HG02840 (cell line): ENCODE results near the gene BSPRY.
"Not testable (repeated sequence)": the region's sequence is repeated elsewhere in the genome, so short reads cannot be mapped to it uniquely, and the experiment has no call there.

Experiments
- ATAC-seq: cut with Tn5 transposase; IDR thresholded peaks from one replicate; pipeline ENCODE4 v1.9.1; 2021; ENCODE audit warnings: mild to moderate bottlenecking, moderate library complexity, moderate number of reproducible peaks; ENCODE audit not compliant: unreplicated experiment, low FRiP score

BSPRY gene

DNA sequence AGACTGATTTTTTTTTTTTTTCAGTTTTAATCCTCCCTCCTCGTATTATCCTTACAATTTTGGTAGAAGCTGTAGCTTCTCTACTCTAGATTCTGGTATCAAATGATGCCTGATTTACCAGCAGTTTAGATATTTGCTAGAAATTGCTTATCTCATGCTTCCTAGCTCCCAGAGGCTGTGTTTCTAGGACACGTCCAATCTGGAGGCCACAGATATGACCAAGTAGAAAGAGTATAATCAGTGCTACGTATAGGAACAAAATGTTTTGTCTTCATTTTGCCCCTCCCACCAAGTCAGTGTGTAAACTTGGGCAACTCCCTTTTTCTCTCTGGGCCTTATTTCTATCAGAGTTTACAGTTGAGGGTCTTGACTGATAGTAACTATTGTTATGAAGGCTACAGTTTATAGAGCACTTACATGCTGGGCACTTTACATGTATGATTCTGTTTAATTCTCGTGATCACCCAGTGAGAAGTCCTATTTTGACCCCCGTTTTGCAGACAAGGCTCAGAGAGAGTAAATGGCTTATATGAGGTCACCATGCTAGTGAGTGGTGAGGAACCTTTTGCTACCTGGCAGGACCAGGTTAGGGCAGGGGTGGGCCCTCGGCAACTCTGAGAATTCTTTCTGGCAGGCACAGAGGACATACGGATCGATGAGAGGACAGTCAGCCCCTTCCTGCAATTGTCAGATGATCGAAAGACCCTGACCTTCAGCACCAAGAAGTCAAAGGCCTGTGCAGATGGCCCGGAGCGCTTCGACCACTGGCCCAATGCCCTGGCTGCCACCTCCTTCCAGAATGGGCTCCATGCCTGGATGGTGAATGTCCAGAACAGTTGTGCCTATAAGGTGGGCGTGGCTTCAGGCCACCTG is 19.9 kb downstream of the BSPRY start:
- ATAC-seq = no peak

DNA sequence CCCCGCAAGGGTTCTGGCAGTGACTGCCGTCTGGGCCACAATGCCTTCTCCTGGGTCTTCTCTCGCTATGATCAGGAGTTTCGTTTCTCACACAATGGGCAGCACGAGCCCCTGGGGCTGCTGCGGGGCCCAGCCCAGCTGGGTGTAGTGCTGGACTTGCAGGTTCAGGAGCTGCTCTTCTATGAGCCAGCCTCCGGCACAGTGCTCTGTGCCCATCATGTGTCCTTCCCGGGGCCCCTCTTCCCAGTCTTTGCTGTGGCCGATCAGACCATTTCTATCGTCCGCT is 20.5 kb downstream of the BSPRY start:
- ATAC-seq = no peak

GRCh38 chr9:113370806-113371325 is 21.5 kb downstream of the BSPRY start:
- no peak for ATAC-seq

- no peak for ATAC-seq
These were observed 22.7 kb downstream of the BSPRY start for GRCh38 chr9:113372059-113372458.

- no peak for ATAC-seq
These were observed 23.9 kb downstream of the BSPRY start for GRCh38 chr9:113373256-113373655.

DNA sequence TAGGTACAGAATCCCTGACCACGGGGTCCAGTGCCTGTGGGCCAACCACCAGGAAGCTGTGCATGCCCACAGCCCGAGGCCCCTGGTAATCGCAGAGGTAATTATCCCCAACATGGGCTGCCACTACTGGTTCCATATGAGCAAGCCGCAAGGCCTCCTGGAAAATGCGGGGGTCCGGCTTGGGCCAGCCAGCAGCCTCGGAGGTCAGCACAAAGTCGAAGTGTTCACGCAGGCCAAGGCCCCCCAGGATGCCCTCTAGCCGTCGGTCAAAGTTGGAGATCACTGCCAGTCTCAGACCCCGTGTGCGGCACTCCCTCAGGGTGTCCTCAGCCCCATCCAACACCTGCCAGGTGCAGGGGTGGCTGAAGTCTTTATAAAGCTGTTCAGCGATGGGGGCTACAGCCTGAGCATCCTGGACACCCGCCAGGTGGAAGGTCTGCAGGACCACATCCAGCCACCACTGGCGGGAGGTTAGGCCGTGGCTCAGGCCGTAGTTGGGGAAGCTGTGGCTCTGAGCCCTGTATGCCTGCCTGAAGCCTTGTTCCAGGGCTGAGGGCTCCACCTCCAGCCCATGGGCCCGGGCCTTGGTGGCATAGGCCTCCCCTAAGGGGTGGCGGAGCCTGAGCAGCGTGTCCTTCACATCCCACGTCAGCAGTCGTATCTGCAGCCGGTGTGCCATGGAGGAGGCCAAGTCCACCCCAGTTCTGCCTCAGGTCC is 24.5 kb downstream of the BSPRY start:
- ATAC-seq = no peak

- no peak for ATAC-seq
These were observed 26.0 kb downstream of the BSPRY start for GRCh38 chr9:113375057-113376023.

DNA sequence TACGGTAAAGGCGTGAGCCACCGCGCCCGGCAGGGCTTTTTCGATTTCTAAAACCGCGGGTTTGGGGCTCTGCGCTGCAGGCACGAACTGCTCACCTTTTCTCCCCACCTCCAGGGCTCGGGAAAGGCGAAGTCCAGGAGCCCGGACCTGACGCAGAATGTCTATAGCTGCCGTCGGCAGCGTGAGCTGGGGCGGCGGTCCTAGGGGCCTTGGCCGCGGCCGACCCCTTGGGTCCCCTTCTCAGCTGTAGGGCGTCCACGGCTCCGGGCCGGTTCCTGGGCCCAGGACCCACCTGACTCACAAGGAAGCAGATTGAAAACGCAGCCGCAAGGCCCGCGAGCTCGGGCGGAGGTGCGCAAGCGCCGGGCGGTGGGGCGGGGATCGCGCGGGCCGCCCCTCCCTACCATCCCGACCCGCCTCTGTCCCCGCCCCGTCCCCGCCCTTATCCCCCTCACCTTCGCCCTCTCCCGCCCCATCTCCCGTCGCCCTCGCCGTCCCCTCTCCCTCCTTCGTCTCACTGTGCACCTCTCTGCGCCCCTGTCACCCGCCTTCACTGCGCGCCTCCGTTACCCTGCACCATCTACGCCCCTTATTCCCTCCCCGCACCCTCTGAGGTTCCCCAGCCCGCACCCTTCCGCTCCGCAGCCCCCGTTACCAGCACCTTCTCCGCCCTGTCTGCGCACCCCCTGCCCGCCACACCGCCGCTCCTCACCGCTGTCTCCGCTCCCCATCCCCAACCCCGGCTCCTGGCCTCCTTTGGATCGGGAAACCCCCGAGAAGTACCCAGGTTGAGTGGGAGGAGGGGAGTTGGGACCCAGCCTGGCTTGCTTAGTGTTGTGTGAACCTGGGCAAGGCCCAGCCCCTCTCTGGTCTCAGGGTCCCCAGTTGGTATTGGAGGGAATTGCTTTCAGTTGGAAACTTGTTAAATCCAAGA is 27.6 kb downstream of the BSPRY start, which contains the start of gene HDHD3:
TSS of gene HDHD3 (minus strand) at position 353 of the 934 bp plus-strand sequence. CDS start 2,632 bp downstream, outside the sequence.
- peak; percentile 74 for ATAC-seq

GRCh38 chr9:113379094-113379828 is 29.9 kb downstream of the BSPRY start:
- not testable (repeated sequence) for ATAC-seq

DNA sequence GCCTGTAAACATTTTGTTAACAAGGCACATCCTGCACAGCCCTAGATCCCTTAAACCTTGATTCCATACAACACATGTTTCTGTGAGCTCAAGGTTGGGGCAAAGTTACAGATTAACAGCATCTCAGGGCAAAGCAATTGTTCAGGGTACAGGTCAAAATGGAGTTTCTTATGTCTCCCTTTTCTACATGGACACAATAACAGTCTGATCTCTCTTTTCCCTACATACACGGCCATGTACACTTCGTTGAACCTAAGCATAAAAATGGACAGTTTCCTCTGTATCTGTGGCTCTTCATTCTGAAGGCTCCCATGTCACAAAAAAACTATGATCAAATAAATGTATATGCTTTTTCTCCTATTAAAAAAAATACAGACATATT is 30.5 kb downstream of the BSPRY start:
- ATAC-seq = not testable (repeated sequence)

- no peak for ATAC-seq
These were observed 31.6 kb downstream of the BSPRY start for GRCh38 chr9:113380869-113381378.

- not testable (repeated sequence) for ATAC-seq
These were observed 32.1 kb downstream of the BSPRY start for GRCh38 chr9:113381441-113381840.

- ATAC-seq = no peak
These were observed 32.6 kb downstream of the BSPRY start for GRCh38 chr9:113381909-113382411.

GRCh38 chr9:113386571-113387393 is 37.4 kb downstream of the BSPRY start:
- no peak for ATAC-seq

GRCh38 chr9:113387560-113388230 is 38.4 kb downstream of the BSPRY start:
- ATAC-seq = no peak

DNA sequence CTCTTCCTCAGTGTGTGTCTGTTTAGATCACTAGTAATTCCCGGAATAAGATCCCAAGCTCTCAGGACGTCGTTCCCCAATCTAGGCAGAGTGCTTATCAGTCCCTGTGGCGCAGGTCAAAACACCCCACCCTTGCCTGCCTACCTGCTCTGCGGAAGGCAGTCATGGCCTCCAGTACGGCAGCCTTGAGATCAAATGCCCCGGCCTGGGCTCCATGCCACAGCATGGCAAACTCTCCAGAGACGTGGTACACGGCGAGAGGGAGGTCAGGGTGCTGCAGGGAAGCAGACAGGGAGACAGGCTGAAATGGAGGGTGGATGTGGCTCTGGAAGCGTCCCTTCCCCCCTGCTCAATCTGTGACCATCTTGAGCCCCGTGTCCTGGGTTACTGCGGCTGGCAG is 39.5 kb downstream of the BSPRY start:
- no peak for ATAC-seq

- ATAC-seq = no peak
These were observed 40.1 kb downstream of the BSPRY start for GRCh38 chr9:113389451-113389850.
